CD4-positive, alpha-beta memory T cell (primary cell): ENCODE measurements around the gene RNF214. TPM values are rescaled to one million over a fixed set of nuclear protein-coding genes. Genes with fewer than 3 reads are reported as not detected.

Experiments used
- CTCF ChIA-PET: fragments of 350-600 bp; sonication (Branson Sonifier 250); formaldehyde crosslinking; loops from one replicate; lab custom pipeline; 2021; ENCODE audit warnings: inconsistent platforms; ENCODE audit not compliant: partially characterized antibody; lab: Charles Lee
- POLR2A ChIA-PET: fragments of 350-600 bp; sonication (Branson Sonifier 250); formaldehyde crosslinking; loops from one replicate; lab custom pipeline; 2021; ENCODE audit not compliant: partially characterized antibody; lab: Charles Lee
- DNase-seq, 5 donors: peaks; one replicate each; pipeline versions ENCODE4 v3.0.0 to v3.0.0-alpha.2; 2020 to 2022; ENCODE audit warnings: mixed read lengths in 1 of 5
- H3K27ac ChIP-seq: one replicate; pipeline ENCODE4 v1.7.0; 2013; ENCODE audit warnings: low read depth, low read length
- H3K27me3 ChIP-seq: 2 replicates; pipeline ENCODE4 v1.7.0; 2013; ENCODE audit warnings: mild to moderate bottlenecking, low read length, moderate library complexity; ENCODE audit not compliant: insufficient read depth
- H3K36me3 ChIP-seq: 2 replicates; pipeline ENCODE4 v1.7.0; 2013; ENCODE audit warnings: mild to moderate bottlenecking, low read length, moderate library complexity; ENCODE audit not compliant: insufficient read depth
- H3K4me1 ChIP-seq: 2 replicates; pipeline ENCODE4 v1.7.0; 2013; ENCODE audit warnings: mild to moderate bottlenecking, low read length, moderate library complexity; ENCODE audit not compliant: insufficient read depth
- H3K4me3 ChIP-seq, 2 donors: one replicate each; pipeline ENCODE4 v1.7.0; 2013; ENCODE audit warnings: low read length in 2 of 2, mild to moderate bottlenecking in 1 of 2
- H3K9me3 ChIP-seq, 2 donors: one replicate each; pipeline ENCODE4 v1.7.0; 2013; ENCODE audit warnings: low read length in 2 of 2, control low read depth in 1 of 2; ENCODE audit not compliant: control insufficient read depth in 1 of 2
- H3K27ac Mint-ChIP-seq, 7 donors: one replicate each; pipeline ENCODE4 v1.8.0; 2020 to 2021; ENCODE audit warnings: mixed read lengths in 7 of 7, mild to moderate bottlenecking in 6 of 7, inconsistent platforms in 3 of 7, moderate library complexity in 3 of 7
- H3K27me3 Mint-ChIP-seq, 2 donors: one replicate each; pipeline ENCODE4 v1.8.0; 2020 to 2021; ENCODE audit warnings: mixed read lengths in 2 of 2
- H3K36me3 Mint-ChIP-seq, 2 donors: one replicate each; pipeline ENCODE4 v1.8.0; 2020 to 2021; ENCODE audit warnings: mixed read lengths in 2 of 2, inconsistent platforms in 1 of 2, mild to moderate bottlenecking in 1 of 2
- H3K4me1 Mint-ChIP-seq, 4 donors: one replicate each; pipeline ENCODE4 v1.8.0; 2020 to 2021; ENCODE audit warnings: mixed read lengths in 4 of 4, mild to moderate bottlenecking in 1 of 4
- H3K4me3 Mint-ChIP-seq, 8 donors: one replicate each; pipeline ENCODE4 v1.8.0; 2020 to 2021; ENCODE audit warnings: mixed read lengths in 8 of 8, mild to moderate bottlenecking in 7 of 8, moderate library complexity in 6 of 8, inconsistent platforms in 3 of 8
- H3K9me3 Mint-ChIP-seq, 8 donors: one replicate each; pipeline ENCODE4 v1.8.0; 2020 to 2021; ENCODE audit warnings: mixed read lengths in 8 of 8, mild to moderate bottlenecking in 5 of 8, inconsistent platforms in 3 of 8, moderate library complexity in 1 of 8
- intact Hi-C: fragments of 100-400 bp; cut with micrococcal nuclease; formaldehyde crosslinking; loops from one replicate; pipeline ENCODE4 v1.15.1; 2023
- polyA plus RNA-seq, 2 donors: library from polyadenylated mRNA; unstranded; fragments of 300-500 nt; fragmentation: Illumina TruSeq; gene quantifications; one replicate each; pipeline ENCODE4 v1.2.3, GENCODE V29; 2021
- total RNA-seq, 2 experiments: library from RNA; stranded (reverse); gene quantifications; one replicate each; pipeline ENCODE4 v1.2.3, GENCODE V29; 2021

Gene RNF214
- total and polyA plus RNA-seq, 4 experiments from 2014 or later = 20.7 to 50.1 (median 43.4) TPM

- Histone ChIP-seq H3K36me3 (no peaks in the 10 kb centered on the region), H3K9me3 (no peaks in the 10 kb centered on the region), H3K4me3 (peak within 1 kb of the TSS; percentile 76 to 93), H3K27me3 (no peaks in the 10 kb centered on the region), H3K27ac (peak within 1 kb of the TSS; percentile 85), H3K4me1 (peaks cover 19% of the 10 kb centered on the region)
- peak within 1 kb of the TSS in 6 of 8 donors; percentile 6 to 60 (median 42) for H3K4me3 Mint-ChIP-seq
- peaks cover 0 to 11% (median 9%) of the 10 kb centered on the region in 4 donors for H3K4me1 Mint-ChIP-seq
- no peaks in the 10 kb centered on the region for H3K27me3 Mint-ChIP-seq
- POLR2A ChIA-PET = interaction anchor here (0.6 to 4.2 kb wide), 20 partner anchors 9 to 1109 kb away, joined by 3 to 68 read pairs (median 5); partner anchors contain the start of genes BACE1, KMT2A, PAFAH1B2 and PCSK7
- intact Hi-C loops = loop anchor here (1.0 to 2.0 kb wide), 3 partner anchors 47 to 149 kb away; partner anchors contain the start of genes PCSK7, RNF214 and SIDT2
- peaks cover 4% of the 10 kb centered on the region in 2 donors for H3K36me3 Mint-ChIP-seq
- CTCF ChIA-PET = interaction anchor here (0.7 to 5.5 kb wide), 7 partner anchors 12 to 101 kb away, joined by 3 to 28 read pairs (median 4); partner anchors contain the start of genes BACE1 and PCSK7
- peak within 1 kb of the TSS in 3 of 7 donors; percentile 10 to 59 (median 53) for H3K27ac Mint-ChIP-seq
- peak; percentile 93 to 97 (median 95) for DNase-seq
- H3K9me3 Mint-ChIP-seq = no peaks in the 10 kb centered on the region
Observed at GRCh38 chr11:117327567-117328374, 95.3 kb downstream of the RNF214 start, which contains the start of gene CEP164. Gene CEP164, plus strand, starts transcription at chr11:117327854. Its CDS starts 10,733 bp downstream, at chr11:117338587.

GRCh38 chr11:117328375-117329010, 96.0 kb downstream of the RNF214 start:
- H3K9me3 ChIP-seq = no peaks in the 10 kb centered on the region
- Mint-ChIP-seq H3K27ac (no peak overlapping the region), H3K4me1 (peaks cover 0 to 13% (median 9%) of the 10 kb centered on the region in 4 donors), H3K27me3 (no peaks in the 10 kb centered on the region), H3K9me3 (no peaks in the 10 kb centered on the region), H3K36me3 (peaks cover 4% of the 10 kb centered on the region in 2 donors), H3K4me3 (no peak overlapping the region)
- intact Hi-C loops = no loop called here
- DNase-seq = no peak
- no peaks in the 10 kb centered on the region for H3K36me3 ChIP-seq
- H3K4me3 ChIP-seq = peak overlapping the region; percentile 76 to 93
- H3K27ac ChIP-seq = peak overlapping the region; percentile 85
- H3K27me3 ChIP-seq = no peaks in the 10 kb centered on the region
- peaks cover 19% of the 10 kb centered on the region for H3K4me1 ChIP-seq
- POLR2A ChIA-PET = interaction anchor here (0.8 to 4.2 kb wide), 17 partner anchors 10 to 1108 kb away, joined by 3 to 68 read pairs (median 6); partner anchors contain the start of genes BACE1, KMT2A, PAFAH1B2 and PCSK7
- CTCF ChIA-PET = interaction anchor here (0.9 to 5.5 kb wide), 4 partner anchors 48 to 102 kb away, joined by 3 to 28 read pairs (median 9); partner anchors contain the start of gene PCSK7

GRCh38 chr11:117332843-117333242, 100.4 kb downstream of the RNF214 start:
- Mint-ChIP-seq H3K4me3 (no peak overlapping the region), H3K27me3 (no peaks in the 10 kb centered on the region), H3K36me3 (peaks cover 24 to 27% of the 10 kb centered on the region in 2 donors), H3K4me1 (peaks cover 5 to 15% (median 12%) of the 10 kb centered on the region in 4 donors), H3K9me3 (no peaks in the 10 kb centered on the region), H3K27ac (peak overlapping the region in 2 of 7 donors; percentile 57 to 64)
- no peaks in the 10 kb centered on the region for H3K9me3 ChIP-seq
- no peaks in the 10 kb centered on the region for H3K36me3 ChIP-seq
- DNase-seq = no peak
- H3K4me3 ChIP-seq = no peak overlapping the region
- H3K27ac ChIP-seq = no peak overlapping the region
- ChIA-PET POLR2A (no interaction called here), CTCF (no interaction called here)
- intact Hi-C loops = no loop called here
- H3K4me1 ChIP-seq = peaks cover 19% of the 10 kb centered on the region
- no peaks in the 10 kb centered on the region for H3K27me3 ChIP-seq

- no peaks in the 10 kb centered on the region for H3K36me3 ChIP-seq
- Mint-ChIP-seq H3K36me3 (peaks cover 34% of the 10 kb centered on the region in 2 donors), H3K9me3 (no peaks in the 10 kb centered on the region), H3K4me1 (peaks cover 5 to 16% (median 12%) of the 10 kb centered on the region in 4 donors), H3K4me3 (no peak overlapping the region), H3K27me3 (no peaks in the 10 kb centered on the region), H3K27ac (peak overlapping the region in 1 of 7 donors; percentile 33)
- no peak overlapping the region for H3K27ac ChIP-seq
- H3K9me3 ChIP-seq = no peaks in the 10 kb centered on the region
- no peak for DNase-seq
- CTCF ChIA-PET = no interaction called here
- no peak overlapping the region for H3K4me3 ChIP-seq
- POLR2A ChIA-PET = no interaction called here
- H3K27me3 ChIP-seq = no peaks in the 10 kb centered on the region
- intact Hi-C loops = no loop called here
- peaks cover 12% of the 10 kb centered on the region for H3K4me1 ChIP-seq
Observed at GRCh38 chr11:117333917-117334316, 101.4 kb downstream of the RNF214 start.

GRCh38 chr11:117334896-117335295, 102.4 kb downstream of the RNF214 start:
- intact Hi-C loops = no loop called here
- H3K9me3 ChIP-seq = no peaks in the 10 kb centered on the region
- ChIA-PET CTCF (no interaction called here), POLR2A (no interaction called here)
- no peak overlapping the region for H3K27ac ChIP-seq
- Mint-ChIP-seq H3K9me3 (no peaks in the 10 kb centered on the region), H3K36me3 (peaks cover 38% of the 10 kb centered on the region in 2 donors), H3K4me1 (peaks cover 5 to 16% (median 12%) of the 10 kb centered on the region in 4 donors), H3K27ac (no peak overlapping the region), H3K4me3 (no peak overlapping the region), H3K27me3 (no peaks in the 10 kb centered on the region)
- no peaks in the 10 kb centered on the region for H3K27me3 ChIP-seq
- DNase-seq = no peak
- no peaks in the 10 kb centered on the region for H3K36me3 ChIP-seq
- H3K4me1 ChIP-seq = peaks cover 2% of the 10 kb centered on the region
- no peak overlapping the region for H3K4me3 ChIP-seq

GRCh38 chr11:117335399-117335798, 102.9 kb downstream of the RNF214 start:
- H3K4me3 ChIP-seq = no peak overlapping the region
- Mint-ChIP-seq H3K27me3 (no peaks in the 10 kb centered on the region), H3K4me1 (peaks cover 5 to 13% (median 10%) of the 10 kb centered on the region in 4 donors), H3K27ac (peak overlapping the region in 1 of 7 donors; percentile 49), H3K36me3 (peaks cover 43% of the 10 kb centered on the region in 2 donors), H3K4me3 (no peak overlapping the region), H3K9me3 (no peaks in the 10 kb centered on the region)
- H3K27me3 ChIP-seq = no peaks in the 10 kb centered on the region
- POLR2A ChIA-PET = no interaction called here
- intact Hi-C loops = no loop called here
- H3K9me3 ChIP-seq = no peaks in the 10 kb centered on the region
- H3K27ac ChIP-seq = no peak overlapping the region
- no peaks in the 10 kb centered on the region for H3K36me3 ChIP-seq
- CTCF ChIA-PET = no interaction called here
- no peaks in the 10 kb centered on the region for H3K4me1 ChIP-seq
- DNase-seq = no peak
